LHCN-M2 (cell line): ENCODE results near the gene MYLK2. TPM values are rescaled to one million over a fixed set of nuclear protein-coding genes. Genes with fewer than 3 reads are reported as not detected.

Experiments used
- DNase-seq: peaks from one replicate; pipeline ENCODE4 v3.0.0-alpha.2; 2012; ENCODE audit warnings: low read depth
- total RNA-seq: library from RNA; depleted of rRNA; stranded (reverse); fragments of >200 nt; gene quantifications from 2 replicates; pipeline ENCODE4 v1.2.3, GENCODE V29; 2014

The MYLK2 gene
- total RNA-seq, 1 experiment from 2014 or later = 0.29 TPM

GRCh38 chr20:31835554-31835953, 16.4 kb downstream of the MYLK2 start:
- no peak for DNase-seq

GRCh38 chr20:31835977-31836852, 17.1 kb downstream of the MYLK2 start:
- peak; percentile 90 for DNase-seq

GRCh38 chr20:31836853-31837608, 17.9 kb downstream of the MYLK2 start:
- no peak for DNase-seq

- peak; percentile 73 for DNase-seq
Observed at GRCh38 chr20:31837896-31838397, 18.8 kb downstream of the MYLK2 start.

- no peak for DNase-seq
Observed at GRCh38 chr20:31838646-31839292, 19.6 kb downstream of the MYLK2 start.

- peak; percentile 79 for DNase-seq
Observed at GRCh38 chr20:31839782-31840487, 20.8 kb downstream of the MYLK2 start.

- DNase-seq = no peak
Observed at GRCh38 chr20:31840906-31841816, 22.0 kb downstream of the MYLK2 start.

- no peak for DNase-seq
Observed at GRCh38 chr20:31841928-31842327, 22.8 kb downstream of the MYLK2 start.

- DNase-seq = no peak
Observed at GRCh38 chr20:31842471-31843157, 23.5 kb downstream of the MYLK2 start.

GRCh38 chr20:31843288-31843687, 24.1 kb downstream of the MYLK2 start:
- DNase-seq = no peak

- no peak for DNase-seq
Observed at GRCh38 chr20:31843881-31844280, 24.7 kb downstream of the MYLK2 start.

GRCh38 chr20:31844737-31845299, 25.7 kb downstream of the MYLK2 start:
- DNase-seq = no peak

GRCh38 chr20:31845300-31845863, 26.2 kb downstream of the MYLK2 start, which contains the start of gene FOXS1:
TSS of gene FOXS1 (minus strand) at chr20:31845604. CDS start at chr20:31845542, 62 bp downstream.
- DNase-seq = no peak

GRCh38 chr20:31846793-31847138, 27.6 kb downstream of the MYLK2 start:
- no peak for DNase-seq

- DNase-seq = no peak
Observed at GRCh38 chr20:31848088-31848999, 29.2 kb downstream of the MYLK2 start.

GRCh38 chr20:31849306-31849930, 30.3 kb downstream of the MYLK2 start:
- no peak for DNase-seq

GRCh38 chr20:31851240-31851955, 32.2 kb downstream of the MYLK2 start:
- no peak for DNase-seq
